Fibroblast of pulmonary artery (primary cell): ENCODE data around the gene TBCD.

Experiments
- DNase-seq: peaks from one replicate; pipeline ENCODE4 v3.0.0-alpha.2; 2010; ENCODE audit warnings: low read depth
- H3K4me3 ChIP-seq: replicated peaks from 2 replicates; pipeline ENCODE4 v1.5.1; 2011; ENCODE audit warnings: low read depth, mild to moderate bottlenecking, control low read depth, low read length, moderate library complexity
- CTCF ChIP-seq: IDR thresholded peaks from 2 replicates; pipeline ENCODE4 v1.5.1; 2011; ENCODE audit warnings: mild to moderate bottlenecking, control low read depth, low read length, inconsistent platforms; ENCODE audit errors: missing control alignments

Gene TBCD

GRCh38 chr17:82812058-82812457 is 60.2 kb downstream of the TBCD start:
- no peak for DNase-seq
- no peak for TF ChIP-seq CTCF
- H3K4me3 ChIP-seq, result no peak overlapping the region

GRCh38 chr17:82812601-82813000 is 60.7 kb downstream of the TBCD start:
- TF ChIP-seq CTCF, result no peak
- no peak overlapping the region for H3K4me3 ChIP-seq
- DNase-seq, result no peak

- TF ChIP-seq CTCF, result no peak
- no peak for DNase-seq
Measured at GRCh38 chr17:82813299-82814051, 61.6 kb downstream of the TBCD start.

GRCh38 chr17:82814834-82815233 is 63.0 kb downstream of the TBCD start:
- no peak for DNase-seq
- no peak for TF ChIP-seq CTCF
- no peak overlapping the region for H3K4me3 ChIP-seq

More at GRCh38 chr17:82813299-82814051, 61.6 kb downstream of the TBCD start:
- H3K4me3 ChIP-seq, result no peak overlapping the region

- no peak overlapping the region for H3K4me3 ChIP-seq
- no peak for DNase-seq
- no peak for TF ChIP-seq CTCF
Measured at GRCh38 chr17:82815354-82815753, 63.5 kb downstream of the TBCD start.

GRCh38 chr17:82815790-82816305 is 64.0 kb downstream of the TBCD start:
- TF ChIP-seq CTCF, result no peak
- H3K4me3 ChIP-seq, result no peak overlapping the region
- no peak for DNase-seq

GRCh38 chr17:82816358-82816757 is 64.5 kb downstream of the TBCD start:
- H3K4me3 ChIP-seq, result no peak overlapping the region
- no peak for TF ChIP-seq CTCF
- DNase-seq, result no peak
